H1 (cell line): ENCODE data around the gene MPPED2. TPM values are rescaled to one million over a fixed set of nuclear protein-coding genes. Genes with fewer than 3 reads are reported as not detected.

ENCODE experiments used
- CHD7 ChIP-seq: fragments of 300-600 bp; sonication (generic); IDR thresholded peaks from 2 replicates; pipeline ENCODE4 v1.7.1; 2012; ENCODE audit warnings: low read length, moderate library complexity, mild to moderate bottlenecking, inconsistent platforms; ENCODE audit not compliant: insufficient replicate concordance
- EP300 ChIP-seq, 2 experiments: IDR thresholded peaks; 1 replicate in 1 of 2; 2 replicates in 1 of 2; pipeline ENCODE4 v1.6.1; 2011 to 2012; ENCODE audit warnings: low read depth in 2 of 2, low read length in 2 of 2, mild to moderate bottlenecking in 2 of 2, borderline replicate concordance in 1 of 2, inconsistent platforms in 1 of 2, moderate library complexity in 1 of 2
- RAD21 ChIP-seq, 2 experiments: IDR thresholded peaks in 1 of 2; conservative IDR thresholded peaks in 1 of 2; 2 replicates each; pipeline ENCODE4 v1.6.1; 2011; ENCODE audit warnings: low read depth in 2 of 2, low read length in 2 of 2, improper control_type of control experiment in 1 of 2, inconsistent platforms in 1 of 2, mild to moderate bottlenecking in 1 of 2, moderate library complexity in 1 of 2
- SIRT6 ChIP-seq: IDR thresholded peaks from one replicate; pipeline ENCODE4 v1.7.1; 2012; ENCODE audit warnings: low read length, inconsistent platforms
- SP1 ChIP-seq: IDR thresholded peaks from 2 replicates; pipeline ENCODE4 v1.6.1; 2011; ENCODE audit warnings: low read depth, low read length
- SUZ12 ChIP-seq: fragments of 200-600 bp; sonication (generic); IDR thresholded peaks from 2 replicates; pipeline ENCODE4 v1.6.1; 2012; ENCODE audit warnings: mild to moderate bottlenecking, inconsistent platforms, low read length, moderate library complexity, mixed read lengths
- USF2 ChIP-seq: IDR thresholded peaks from 2 replicates; pipeline ENCODE4 v1.6.1; 2011; ENCODE audit warnings: low read length, improper control_type of control experiment
- polyA plus RNA-seq, 7 experiments: library from polyadenylated mRNA; depleted of rRNA in 3 of 7; stranded (reverse) in 5 of 7; unstranded in 2 of 7; fragments of >200 nt in 5 of 7; fragments of 200-250 nt in 2 of 7; gene quantifications; 1 replicate in 5 of 7; 2 replicates in 1 of 7; 4 replicates in 1 of 7; pipeline versions ENCODE4 v1.2.1 to v1.2.3, GENCODE V29; 2011 to 2013; ENCODE audit warnings: missing spikeins in 2 of 7, mixed read lengths in 2 of 7
- total RNA-seq: library from RNA; stranded (reverse); fragmentation: NEBNext Ultra II Directional; extraction: Animal tissue kit (Norgen Biotek cat#: 25700); gene quantifications from 2 replicates; pipeline ENCODE4 v1.2.1, GENCODE V29; 2021

MPPED2 gene
- total and polyA plus RNA-seq, 2 of the 8 experiments (the other 6 are each of a cell fraction or from before 2014, with no cell fraction given) = 1.3 to 3.5 TPM

GRCh38 chr11:30578406-30578805 is 7.7 kb downstream of the MPPED2 start (continued):
- TF ChIP-seq CHD7 (no peak), EP300 (IDR thresholded peaks at IDR 0.05; ENCODE audit: borderline replicate concordance in 1 of 2, low read depth in 2 of 2, low read length in 2 of 2) (no peak), RAD21 (IDR thresholded peaks at IDR 0.05 in 1 of 2, conservative IDR thresholded peaks at IDR 0.05 in 1 of 2; ENCODE audit: low read depth in 2 of 2, low read length in 2 of 2) (no peak), SP1 (no peak), USF2 (no peak), SUZ12 (no peak), SIRT6 (no peak)
